ENCODE measurements around the gene DLX1.

DLX1 gene

DNA sequence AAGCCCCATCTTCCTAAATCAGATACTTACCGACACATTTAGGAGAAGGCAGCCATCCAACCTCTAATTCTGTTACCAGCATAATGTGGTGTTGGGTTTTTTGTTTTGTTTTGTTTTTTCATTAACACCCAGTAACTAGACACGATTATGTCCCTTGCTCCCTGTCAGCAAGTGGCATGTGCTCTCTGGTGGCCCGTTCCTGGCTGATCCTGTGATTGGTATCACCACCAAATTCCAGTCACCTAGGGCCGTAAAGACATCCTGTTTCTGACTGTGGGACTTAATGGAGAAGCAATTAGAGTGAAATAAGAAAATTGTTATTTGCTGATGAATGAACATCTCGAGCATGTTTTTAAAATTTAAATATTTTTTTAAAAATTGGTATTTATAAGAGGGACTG is 5.9 kb upstream of the DLX1 start:
- no peak overlapping the region for H3K4me3 ChIP-seq (ENCODE audit: low read depth, low read length)
- TF ChIP-seq, protein P1, sequence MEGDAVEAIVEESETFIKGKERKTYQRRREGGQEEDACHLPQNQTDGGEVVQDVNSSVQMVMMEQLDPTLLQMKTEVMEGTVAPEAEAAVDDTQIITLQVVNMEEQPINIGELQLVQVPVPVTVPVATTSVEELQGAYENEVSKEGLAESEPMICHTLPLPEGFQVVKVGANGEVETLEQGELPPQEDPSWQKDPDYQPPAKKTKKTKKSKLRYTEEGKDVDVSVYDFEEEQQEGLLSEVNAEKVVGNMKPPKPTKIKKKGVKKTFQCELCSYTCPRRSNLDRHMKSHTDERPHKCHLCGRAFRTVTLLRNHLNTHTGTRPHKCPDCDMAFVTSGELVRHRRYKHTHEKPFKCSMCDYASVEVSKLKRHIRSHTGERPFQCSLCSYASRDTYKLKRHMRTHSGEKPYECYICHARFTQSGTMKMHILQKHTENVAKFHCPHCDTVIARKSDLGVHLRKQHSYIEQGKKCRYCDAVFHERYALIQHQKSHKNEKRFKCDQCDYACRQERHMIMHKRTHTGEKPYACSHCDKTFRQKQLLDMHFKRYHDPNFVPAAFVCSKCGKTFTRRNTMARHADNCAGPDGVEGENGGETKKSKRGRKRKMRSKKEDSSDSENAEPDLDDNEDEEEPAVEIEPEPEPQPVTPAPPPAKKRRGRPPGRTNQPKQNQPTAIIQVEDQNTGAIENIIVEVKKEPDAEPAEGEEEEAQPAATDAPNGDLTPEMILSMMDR (IDR thresholded peaks at IDR 0.05; ENCODE audit: low read depth, low read length, missing control alignments), result no peak
- no peak for DNase-seq (ENCODE audit: low read depth)

GRCh38 chr2:172079838-172080640 is 5.3 kb upstream of the DLX1 start:
- DNase-seq (ENCODE audit: low read depth), result no peak
- no peak overlapping the region for H3K4me3 ChIP-seq (ENCODE audit: low read depth, low read length)
- TF ChIP-seq, protein P1 (IDR thresholded peaks at IDR 0.05; ENCODE audit: low read depth, low read length, missing control alignments), result no peak

GRCh38 chr2:172080641-172081220 is 4.6 kb upstream of the DLX1 start:
- DNase-seq (ENCODE audit: low read depth), result no peak
- H3K4me3 ChIP-seq (ENCODE audit: low read depth, low read length), result no peak overlapping the region
- TF ChIP-seq, protein P1 (IDR thresholded peaks at IDR 0.05; ENCODE audit: low read depth, low read length, missing control alignments), result no peak

DNA sequence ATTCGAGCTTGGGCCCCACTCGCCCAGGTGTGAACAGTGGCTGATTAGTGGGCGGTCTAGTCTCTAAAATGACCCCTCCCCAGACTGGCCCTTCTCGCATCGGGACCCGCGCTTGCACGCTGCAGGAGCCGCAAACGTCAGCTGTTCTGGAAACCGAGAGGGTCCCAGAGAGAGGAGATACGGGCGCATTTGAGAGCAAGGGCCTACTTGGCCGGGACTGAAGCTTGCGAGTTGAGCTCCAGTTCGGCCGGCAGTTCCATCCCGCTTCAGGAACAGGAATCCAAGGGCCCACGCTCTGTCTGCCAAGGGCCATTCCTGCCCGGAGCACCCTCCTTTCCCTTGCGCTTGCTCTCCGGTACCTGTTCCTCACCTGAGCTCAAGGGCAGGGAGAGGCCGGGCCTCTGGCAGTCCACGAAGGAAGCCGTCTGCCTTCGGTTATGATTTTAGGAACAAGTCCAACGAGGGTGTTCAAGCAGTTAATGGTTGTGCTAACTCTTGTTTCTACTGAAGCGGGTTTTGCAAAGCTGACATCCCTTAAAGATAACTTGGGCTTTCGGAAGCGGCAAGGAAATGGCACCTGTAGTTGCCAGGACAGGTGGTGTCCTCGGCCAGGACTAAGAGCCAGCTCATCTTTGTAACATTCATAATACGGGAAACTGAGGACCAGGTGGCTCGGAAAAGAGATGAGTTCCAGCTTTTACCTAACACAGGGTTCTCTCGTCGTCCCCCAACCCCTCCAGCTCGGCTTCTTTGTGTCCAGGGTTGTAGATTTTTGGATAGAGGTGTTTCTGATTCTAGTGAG is 3.9 kb upstream of the DLX1 start:
- H3K4me3 ChIP-seq (ENCODE audit: low read depth, low read length), result no peak overlapping the region
- TF ChIP-seq, protein P1 (IDR thresholded peaks at IDR 0.05; ENCODE audit: low read depth, low read length, missing control alignments), result no peak
- DNase-seq (ENCODE audit: low read depth), result no peak

GRCh38 chr2:172082105-172082943 is 3.0 kb upstream of the DLX1 start:
- DNase-seq (ENCODE audit: low read depth), result no peak
- H3K4me3 ChIP-seq (ENCODE audit: low read depth, low read length), result no peak overlapping the region
- TF ChIP-seq, protein P1 (IDR thresholded peaks at IDR 0.05; ENCODE audit: low read depth, low read length, missing control alignments), result no peak

GRCh38 chr2:172082944-172083627 is 2.2 kb upstream of the DLX1 start:
- TF ChIP-seq, protein P1 (IDR thresholded peaks at IDR 0.05; ENCODE audit: low read depth, low read length, missing control alignments), result no peak
- DNase-seq (ENCODE audit: low read depth), result no peak
- no peak overlapping the region; the same call in 1 of the 2 replicates for H3K4me3 ChIP-seq (ENCODE audit: low read depth, low read length)
